NCI-H2196 (cell line): Measurements from ENCODE around the gene CORO6.
"Not testable (repeated sequence)": the region's sequence is repeated elsewhere in the genome, so short reads cannot be mapped to it uniquely, and the experiment has no call there.

Experiments used
- DNase-seq: peaks from one replicate; lab custom pipeline; 2025; ENCODE audit not compliant: unreplicated experiment; lab: John Stamatoyannopoulos, UW

Gene CORO6

DNA sequence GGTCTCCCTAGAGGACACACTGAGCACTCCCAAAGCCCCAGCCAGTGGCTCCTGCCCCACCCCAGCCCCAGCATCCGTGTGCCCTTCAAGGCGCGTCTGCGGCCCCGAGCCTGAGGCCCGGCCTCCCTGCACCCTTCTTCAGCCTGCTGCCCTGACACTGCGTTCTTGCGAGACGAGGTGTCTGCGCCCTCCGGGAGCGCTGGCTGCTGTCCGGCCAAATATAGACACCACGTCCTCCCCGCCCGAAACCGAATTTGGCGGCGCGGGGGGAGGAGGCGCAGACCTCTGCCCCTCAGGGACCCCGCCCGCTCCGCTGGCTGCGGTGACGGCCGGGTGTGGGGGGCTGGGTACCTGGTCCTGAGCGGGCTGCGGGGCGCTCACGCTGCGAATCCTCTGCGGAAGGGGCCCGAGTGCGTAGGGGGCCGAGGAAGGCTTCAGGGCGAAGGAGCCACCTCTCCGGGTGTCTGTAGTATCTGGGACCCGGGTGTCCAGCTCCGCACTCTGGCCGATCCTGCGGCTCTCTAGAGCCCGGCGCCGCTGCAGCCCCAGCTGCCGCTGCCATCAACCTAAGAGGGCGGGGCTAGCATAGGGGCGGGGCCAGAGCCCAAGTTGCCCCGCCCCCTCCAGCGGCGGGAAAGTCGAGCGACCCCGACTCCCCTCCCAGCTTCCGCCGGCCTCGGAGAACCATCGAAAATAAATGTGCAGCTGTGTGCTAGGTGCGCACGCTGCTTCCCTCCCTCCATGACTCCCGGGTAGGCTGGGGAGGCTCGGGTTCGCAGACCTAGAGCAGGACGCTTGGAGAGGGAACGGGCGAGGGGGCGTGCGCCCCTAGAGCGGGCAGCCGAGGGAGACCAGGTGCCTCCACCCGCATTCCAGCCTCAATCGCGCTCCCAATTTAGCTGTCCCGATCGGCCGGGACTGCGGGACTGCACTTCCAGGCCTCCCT lies at the start of gene CORO6:
Gene CORO6, minus strand, starts transcription at position 576 of the 946 bp plus-strand sequence. CDS start 1,491 bp downstream, outside the sequence.
- no peak for DNase-seq

DNA sequence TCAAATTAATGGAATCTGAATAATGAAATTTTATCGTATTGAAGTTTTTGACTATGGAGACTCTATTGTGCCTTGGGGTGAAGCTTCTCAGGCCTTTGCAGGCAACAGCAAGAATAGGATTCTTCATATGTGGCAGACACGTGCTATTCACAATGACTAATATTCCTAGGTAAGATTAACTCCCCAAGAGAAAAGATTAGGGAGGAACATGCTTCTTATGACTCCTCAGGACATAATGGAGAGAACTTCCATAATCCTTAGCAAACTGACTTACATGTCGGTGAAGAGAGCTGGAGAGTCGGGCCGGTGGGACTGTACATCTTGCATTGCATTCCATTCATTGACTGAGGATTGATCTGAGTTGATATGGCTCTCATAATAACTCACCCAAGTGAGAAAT lies 48.9 kb upstream of the CORO6 start:
- no peak for DNase-seq

DNA sequence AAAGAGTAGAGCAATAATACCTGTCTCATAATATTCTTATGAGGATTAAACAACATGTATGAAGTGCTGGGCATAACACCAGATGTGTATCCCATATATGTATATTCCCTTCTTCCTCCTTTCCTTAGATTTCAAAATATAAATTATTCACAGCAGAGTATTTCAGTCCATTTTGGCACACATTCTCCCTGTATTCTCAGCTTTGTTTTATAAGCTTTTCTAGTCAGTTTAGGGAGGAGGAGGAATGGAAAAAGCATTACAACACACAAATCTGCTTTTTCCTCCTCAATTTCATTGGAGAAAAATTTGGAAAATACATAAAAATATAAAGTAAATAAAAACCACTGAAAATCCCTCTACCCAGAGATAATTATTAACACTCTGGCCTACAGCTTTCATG lies 46.6 kb upstream of the CORO6 start:
- no peak for DNase-seq

DNA sequence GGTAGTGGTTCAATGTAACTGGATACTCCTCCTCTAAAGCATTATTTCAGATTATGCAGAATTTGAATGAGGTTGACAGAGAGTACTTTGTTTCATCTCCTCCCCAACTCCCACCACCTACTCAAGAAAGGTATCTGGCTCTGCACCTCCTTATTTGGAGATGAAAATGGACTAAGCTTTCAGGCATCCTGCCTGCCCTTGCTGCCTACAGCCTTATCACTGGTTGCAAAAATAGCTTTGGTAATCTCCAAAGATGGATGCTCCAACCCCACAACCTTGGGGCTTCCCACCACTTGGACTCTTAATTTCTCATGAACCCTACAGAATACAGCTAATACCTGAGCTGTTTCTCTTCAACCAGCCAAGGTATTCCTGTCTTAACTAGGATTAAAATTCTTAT lies 45.3 kb upstream of the CORO6 start:
- no peak for DNase-seq

DNA sequence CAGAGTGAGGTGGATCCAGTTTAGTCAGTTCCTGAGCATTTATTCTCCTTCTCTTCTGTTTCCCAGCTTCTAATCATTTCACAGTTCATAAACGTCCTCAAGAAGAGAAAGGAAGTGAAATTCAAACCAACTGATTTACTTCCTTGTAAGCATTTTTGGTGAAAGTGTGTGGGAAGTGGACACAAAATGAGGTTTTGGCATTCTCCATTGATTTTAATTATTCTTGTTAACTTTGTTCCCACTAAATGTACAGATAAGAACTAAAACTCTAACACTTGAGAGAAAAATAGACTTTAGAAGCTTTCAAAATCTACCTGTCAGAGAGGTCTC lies 42.7 kb upstream of the CORO6 start:
- DNase-seq = no peak

DNA sequence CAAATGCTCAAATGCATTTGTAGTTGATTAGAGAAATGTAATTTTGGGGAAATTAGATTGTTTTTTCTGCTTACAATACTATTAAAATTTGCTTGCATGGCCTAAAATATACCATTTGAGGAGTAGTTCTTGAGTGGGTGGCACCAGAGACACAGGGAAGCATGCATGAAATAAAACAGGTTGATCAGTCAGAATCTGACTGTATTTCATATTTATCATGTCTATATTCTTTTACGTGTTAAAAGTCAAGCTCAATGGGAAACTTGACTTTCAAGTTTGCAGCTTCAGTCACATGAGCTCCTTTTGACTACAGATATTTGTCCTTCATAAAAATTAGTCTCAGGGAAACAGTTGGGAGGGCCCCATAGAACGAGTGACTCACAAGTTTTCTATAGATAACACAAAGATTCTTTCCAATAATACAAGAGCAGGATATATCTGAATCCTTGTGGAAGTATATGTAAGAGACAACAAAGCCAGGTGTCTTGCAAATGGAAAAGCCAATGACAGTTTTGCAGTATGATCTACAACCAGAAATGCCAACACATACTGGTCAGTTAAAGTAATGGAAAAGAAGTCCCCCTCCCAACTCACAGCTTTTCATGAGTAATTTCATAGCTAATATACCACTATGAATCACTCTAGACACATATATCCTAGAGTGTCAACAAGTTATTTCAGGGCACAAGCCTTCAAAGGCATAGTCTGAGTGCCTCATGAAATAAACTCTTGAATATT lies 42.2 kb upstream of the CORO6 start:
- DNase-seq = no peak

DNA sequence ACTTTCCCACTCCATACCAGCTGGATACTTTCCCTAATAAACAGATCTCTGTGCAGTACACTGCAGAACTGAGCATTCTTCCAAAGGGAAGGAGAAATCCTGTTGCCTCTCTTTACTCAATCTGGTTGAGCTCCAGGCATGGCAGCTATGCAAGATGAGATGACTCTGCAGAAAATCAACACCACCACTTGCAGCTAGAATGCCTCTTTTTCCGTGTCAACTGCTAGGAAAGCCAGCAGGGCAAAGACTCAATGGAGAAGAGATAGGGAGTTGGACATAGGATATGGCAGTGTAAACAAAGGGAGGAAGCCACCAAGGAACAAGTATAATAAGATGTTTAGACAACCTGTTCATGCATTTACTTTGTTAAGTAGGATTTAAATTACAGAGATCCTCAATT lies 40.4 kb upstream of the CORO6 start:
- peak; percentile 8 for DNase-seq

DNA sequence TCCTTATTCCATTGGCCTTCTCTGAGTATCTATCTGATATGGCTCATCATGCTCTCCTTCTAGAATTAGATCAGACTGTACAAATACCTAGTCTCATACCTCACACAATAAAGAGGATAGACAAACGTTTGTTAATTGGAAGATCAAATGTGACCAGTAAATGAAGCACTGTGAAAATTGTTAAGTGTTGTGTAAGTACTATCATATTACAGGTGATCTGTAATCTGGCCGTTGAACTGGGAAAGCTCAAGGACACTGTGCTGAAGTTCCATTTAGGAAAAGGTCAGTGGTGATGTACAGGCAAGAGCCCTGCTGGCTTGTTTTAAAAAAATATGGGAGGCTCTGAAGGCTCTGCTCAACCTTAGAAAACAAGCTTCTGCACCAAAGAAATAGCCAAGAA lies 38.5 kb upstream of the CORO6 start:
- peak; percentile 17 for DNase-seq

DNA sequence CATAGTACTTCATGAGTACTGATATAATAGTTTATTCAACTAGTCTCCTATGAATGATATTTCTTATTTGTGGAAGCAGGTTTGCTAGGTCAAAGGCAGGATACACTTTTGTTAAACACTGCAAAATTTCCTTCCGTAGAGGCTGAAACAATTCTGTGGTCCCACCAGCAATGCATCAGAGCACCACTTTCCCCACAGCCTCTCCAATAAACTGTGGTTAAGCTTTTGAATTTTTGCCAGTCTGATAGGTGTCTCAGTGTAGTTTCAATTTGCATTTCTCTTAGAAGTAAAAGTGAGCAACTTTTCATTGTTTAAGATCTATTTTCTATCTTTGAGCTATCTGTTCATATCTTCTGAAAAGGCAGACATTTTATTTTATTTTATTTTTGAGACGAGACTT lies 36.4 kb upstream of the CORO6 start:
- no peak for DNase-seq

DNA sequence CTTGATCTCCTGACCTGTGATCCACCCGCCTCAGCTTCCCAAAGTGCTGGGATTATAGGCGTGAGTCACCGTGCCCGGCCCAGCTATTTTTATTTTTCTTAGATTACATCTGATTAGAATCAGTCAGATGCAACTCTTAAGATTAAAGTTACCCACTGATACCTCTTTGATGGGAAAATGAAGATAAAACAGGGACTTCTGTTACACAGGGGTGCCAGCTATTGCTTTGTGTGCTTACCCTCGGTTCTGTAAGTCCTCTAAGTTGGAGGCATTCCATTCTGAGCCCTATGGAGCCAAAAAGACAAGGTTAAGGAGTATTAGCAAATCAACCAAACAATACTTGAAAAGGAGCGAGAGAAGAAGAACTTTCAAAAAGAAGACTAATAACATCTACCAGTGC lies 32.6 kb upstream of the CORO6 start:
- DNase-seq = no peak

DNA sequence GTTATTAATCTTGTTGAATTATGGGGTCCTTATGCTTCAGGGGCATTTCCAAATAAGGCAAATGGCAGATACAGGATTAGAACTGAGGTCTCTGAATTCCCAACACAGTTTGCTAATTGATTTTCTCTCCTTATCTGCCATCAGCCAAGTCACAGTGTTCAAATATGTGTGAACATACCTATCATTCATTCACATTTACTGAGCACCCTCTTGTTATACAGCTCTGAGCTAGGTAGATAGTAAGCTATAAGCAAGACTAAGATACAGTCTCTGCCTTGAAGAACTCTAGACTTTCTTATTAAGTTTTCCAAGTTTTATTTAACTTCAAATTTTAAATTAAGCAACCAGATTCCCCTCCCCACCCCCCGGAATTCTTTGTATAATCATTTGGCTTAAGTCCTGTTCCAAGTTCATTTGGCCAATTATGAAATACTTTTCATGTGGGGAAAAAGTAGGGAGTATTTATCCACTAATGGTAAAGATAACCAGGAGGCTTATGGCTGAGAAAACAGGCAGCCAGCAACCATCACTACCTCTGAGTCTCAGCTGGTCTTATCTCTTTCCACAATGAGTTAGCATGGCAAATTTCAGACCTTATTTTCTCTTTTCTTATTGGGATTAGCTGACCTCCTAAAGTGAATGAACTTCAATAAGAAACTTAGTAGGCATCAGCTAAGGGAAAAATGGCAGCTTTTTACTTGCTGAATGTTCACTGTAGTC lies 31.4 kb upstream of the CORO6 start:
- no peak for DNase-seq

DNA sequence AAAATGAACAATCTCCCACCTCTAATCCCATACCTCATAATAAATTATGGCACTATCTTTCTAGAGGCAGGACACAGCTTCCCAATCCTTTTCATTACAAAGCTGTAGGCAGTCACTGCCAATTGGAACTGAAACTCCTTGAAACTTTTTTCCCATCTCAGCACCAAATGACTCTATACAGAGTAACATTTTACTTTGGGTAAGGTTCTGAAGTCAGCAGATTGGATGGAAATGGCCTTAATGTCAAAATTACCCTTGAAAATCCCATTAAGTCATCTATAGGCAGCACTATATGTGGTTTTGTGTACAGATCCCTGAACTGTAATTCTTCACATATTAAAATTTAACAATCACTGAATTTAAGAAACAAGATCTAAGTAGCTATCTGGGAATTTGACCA lies 30.3 kb upstream of the CORO6 start:
- no peak for DNase-seq

DNA sequence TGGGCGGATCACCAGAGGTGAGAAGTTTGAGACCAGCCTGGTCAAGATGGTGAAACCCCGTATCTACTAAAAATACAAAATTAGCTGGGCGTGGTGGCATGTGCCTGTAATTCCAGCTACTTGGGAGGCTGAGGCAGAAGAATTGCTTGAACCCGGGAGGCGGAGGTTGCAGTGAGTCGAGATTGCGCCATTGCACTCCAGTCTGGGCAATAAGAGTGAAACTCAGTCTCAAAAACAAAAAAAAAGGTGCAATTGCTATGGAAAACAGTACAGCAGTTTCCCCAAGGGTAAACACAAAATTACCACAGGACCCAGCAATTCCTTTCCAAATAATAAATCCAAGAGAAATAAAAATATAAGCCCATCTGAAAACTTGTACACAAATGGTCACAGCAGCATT lies 29.2 kb upstream of the CORO6 start:
- not testable (repeated sequence) for DNase-seq

DNA sequence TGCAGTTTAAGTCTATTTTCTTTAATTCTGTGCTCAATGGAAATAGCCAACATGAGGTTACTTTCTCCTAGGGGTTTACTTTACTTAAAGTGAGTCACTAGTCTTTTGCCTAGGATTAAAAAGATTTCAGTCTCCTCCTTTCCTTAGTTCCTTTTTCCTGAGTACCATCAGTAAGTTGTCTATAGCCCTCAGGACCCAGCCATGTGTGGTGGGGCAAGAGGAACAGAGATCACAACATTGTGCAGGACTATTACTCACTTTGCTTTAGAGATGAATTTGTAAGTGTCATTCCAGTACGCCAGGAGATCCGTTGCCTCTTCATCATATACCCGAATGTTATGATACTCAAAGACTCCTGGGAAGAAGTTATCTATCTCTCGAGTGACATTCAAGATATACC lies 27.7 kb upstream of the CORO6 start:
- no peak for DNase-seq

DNA sequence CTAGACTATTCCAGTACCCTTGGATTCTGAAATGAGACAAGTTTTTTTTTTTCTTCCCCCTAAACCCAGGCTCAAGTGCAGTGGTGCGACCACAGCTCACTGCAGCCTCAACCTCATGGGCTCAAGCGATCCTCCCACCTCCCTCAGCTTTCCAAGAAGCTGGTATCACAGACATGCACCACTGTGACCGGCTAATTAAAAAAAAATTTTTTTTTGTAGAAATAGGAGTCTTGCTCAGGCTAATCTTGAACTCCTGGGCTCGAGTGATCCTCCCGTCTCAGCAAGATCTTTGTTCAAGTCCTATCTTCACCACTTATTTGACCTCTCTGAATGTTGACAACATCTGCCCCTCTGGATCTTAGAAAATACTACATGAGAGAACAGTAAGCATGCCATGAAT lies 26.6 kb upstream of the CORO6 start:
- no peak for DNase-seq

DNA sequence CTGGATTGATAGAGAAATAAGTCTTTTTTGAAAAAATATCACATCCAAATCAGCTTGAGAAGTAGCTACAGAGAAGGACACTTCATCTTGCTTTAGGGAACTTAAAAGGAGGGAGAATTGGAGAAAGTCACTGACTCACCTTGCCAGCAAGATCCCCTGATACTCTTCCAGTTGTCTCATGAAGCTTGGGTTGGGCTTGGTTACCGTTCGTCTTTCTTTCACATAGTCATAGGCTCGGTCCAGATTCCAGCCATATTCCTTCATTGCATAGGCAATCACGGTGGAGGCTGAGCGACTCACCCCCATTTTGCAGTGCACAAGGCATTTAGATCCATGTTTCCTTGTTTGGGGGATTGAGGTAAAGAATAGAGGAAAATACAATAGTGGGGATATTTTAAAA lies 25.3 kb upstream of the CORO6 start:
- no peak for DNase-seq

DNA sequence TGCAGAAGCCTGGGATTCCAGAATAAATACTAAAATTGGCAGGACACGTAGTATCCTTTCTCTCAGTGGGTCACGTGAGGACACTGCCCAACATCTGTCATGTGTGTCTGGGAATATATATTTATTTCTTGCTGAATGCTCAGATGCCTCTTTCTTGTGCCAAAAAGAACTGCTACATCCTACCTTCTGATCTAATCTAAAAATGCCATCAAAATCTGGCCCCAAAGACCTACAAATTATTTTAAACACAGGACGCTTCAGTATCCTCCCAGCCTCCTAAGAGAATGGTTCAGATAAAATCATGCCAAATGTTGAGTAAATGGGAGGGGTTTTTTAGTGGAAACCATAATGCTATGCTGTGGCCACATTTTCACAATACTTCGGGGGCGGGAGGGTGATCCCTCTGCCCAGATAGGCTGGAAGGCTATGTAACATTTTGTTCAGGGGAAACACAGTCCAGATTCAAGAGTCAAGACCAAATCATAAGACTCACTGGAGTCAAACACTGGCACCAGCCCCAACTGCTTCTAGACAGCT lies 22.9 kb upstream of the CORO6 start:
- no peak for DNase-seq

DNA sequence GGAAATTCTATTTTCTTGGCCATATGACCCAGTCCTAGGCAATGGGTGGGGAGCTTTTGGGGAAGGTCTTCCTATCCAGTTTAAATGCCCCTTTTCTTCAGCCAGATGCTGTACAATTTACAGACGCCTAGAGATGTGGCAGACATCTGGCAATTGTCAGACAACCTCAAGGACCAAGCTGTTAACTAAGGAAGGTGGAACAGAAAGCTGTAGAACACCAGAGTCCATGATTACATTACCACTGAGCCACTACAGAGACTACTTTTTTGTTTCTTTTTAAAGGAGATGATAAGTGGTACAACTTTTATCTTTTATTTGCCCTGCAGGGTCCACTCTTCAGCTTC lies 21.1 kb upstream of the CORO6 start:
- DNase-seq = no peak

DNA sequence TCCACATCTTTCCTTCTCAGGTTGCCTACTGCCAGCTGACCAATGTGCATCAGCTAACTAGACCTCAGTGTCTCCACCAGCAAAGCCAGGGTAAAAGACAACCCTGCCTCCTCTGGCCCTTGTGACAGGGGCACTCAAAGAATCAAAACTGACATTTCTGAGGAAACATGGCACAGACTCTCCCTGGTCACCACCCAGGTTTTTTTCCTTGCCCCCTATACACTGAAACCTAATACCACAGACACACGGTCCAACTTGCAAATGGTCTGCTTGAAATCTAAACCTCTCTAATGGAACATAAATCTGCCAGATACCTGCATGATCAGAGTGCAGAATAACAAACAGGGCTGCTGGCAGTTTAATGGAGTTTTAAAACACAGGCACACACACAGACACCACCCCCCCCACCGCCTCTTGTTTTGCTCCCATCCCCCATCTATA lies 19.5 kb upstream of the CORO6 start:
- no peak for DNase-seq

DNA sequence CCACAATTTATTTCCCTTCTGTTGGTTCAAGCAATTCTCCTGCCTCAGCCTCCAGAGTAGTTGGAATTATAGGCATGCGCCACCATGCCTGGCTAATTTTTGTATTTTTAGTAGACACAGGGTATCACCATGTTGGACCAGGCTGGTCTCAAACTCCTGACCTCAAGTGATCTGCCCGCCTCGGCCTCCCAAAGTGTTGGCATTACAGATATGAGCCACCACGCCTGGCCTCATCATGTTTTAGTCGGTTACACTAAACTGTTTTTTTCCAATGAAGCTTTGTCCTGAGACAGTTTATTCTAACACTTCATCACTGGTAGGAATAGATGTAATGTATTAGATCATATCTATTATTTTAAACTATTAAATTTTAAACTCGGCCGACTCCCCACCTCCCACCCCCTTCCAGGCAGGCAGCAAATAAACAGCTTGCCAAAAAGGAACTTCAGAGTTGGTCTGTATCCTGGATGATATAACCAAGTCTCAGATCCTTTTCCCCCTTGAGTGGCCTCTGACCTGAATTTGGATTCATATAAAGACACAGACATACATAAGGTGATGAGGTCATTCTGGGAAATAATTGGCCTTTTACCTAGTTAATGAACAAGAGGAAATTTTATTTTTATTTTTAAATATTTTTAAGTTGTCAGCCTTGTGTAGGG lies 18.4 kb upstream of the CORO6 start:
- DNase-seq = no peak

DNA sequence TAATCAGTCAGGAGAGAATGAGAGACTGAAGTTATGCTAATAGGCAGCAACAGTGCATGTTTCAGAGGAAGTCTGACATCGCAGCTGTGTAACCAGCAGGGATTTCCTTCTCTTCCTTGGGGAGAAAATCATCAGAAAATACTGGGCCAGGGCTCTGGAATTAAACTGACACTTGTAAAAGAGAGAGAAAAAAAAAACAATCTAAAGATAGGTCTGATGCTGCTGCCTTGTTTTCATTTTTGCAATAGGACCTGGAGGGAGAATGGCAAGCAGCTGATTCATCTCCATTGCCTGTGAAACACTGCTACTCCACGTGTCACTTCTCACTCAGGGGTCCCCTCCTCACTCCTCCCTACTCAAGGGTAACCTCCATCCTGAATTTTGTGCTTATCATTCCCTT lies 17.7 kb upstream of the CORO6 start:
- DNase-seq = no peak
